ENCODE results near the gene VPS8. TPM values are rescaled to one million over a fixed set of nuclear protein-coding genes. Genes with fewer than 3 reads are reported as not detected.
A peak's percentile ranks its signal among the peaks of the same experiment; 100 is the strongest.
"Not testable (repeated sequence)": the region's sequence is repeated elsewhere in the genome, so short reads cannot be mapped to it uniquely, and the experiment has no call there.

The VPS8 gene
- total RNA-seq, 2 donors from 2014 or later = 65.1 to 69.0 TPM

GRCh38 chr3:184889312-184889904, 77.4 kb downstream of the VPS8 start:
- ATAC-seq (no peak), DNase-seq (no peak)
- intact Hi-C loops (cut with DNase I, micrococcal nuclease) = no loop called here

- no peak for DNase-seq
- intact Hi-C loops (cut with DNase I, micrococcal nuclease) = no loop called here
- ATAC-seq = no peak
Measured at GRCh38 chr3:184894051-184894450, 82.1 kb downstream of the VPS8 start.

GRCh38 chr3:184895350-184895749, 83.4 kb downstream of the VPS8 start:
- DNase-seq (no peak), ATAC-seq (no peak)
- intact Hi-C loops (cut with DNase I, micrococcal nuclease) = no loop called here

- ATAC-seq = no peak
- intact Hi-C loops (cut with DNase I, micrococcal nuclease) = no loop called here
- DNase-seq = no peak
Measured at GRCh38 chr3:184896336-184896735, 84.4 kb downstream of the VPS8 start.

GRCh38 chr3:184899953-184900595, 88.1 kb downstream of the VPS8 start:
- ATAC-seq (no peak), DNase-seq (no peak)
- intact Hi-C loops (cut with DNase I, micrococcal nuclease) = no loop called here

GRCh38 chr3:184907031-184907430, 95.1 kb downstream of the VPS8 start:
- ATAC-seq; intact Hi-C loops (cut with DNase I, micrococcal nuclease); DNase-seq: not testable (repeated sequence)

GRCh38 chr3:184907681-184908649, 96.0 kb downstream of the VPS8 start:
- intact Hi-C loops (cut with DNase I, micrococcal nuclease) = no loop called here
- ATAC-seq = no peak
- DNase-seq = no peak

- DNase-seq (no peak), ATAC-seq (no peak)
- intact Hi-C loops (cut with DNase I, micrococcal nuclease) = no loop called here
Measured at GRCh38 chr3:184908859-184909258, 96.9 kb downstream of the VPS8 start.

GRCh38 chr3:184910664-184911063, 98.7 kb downstream of the VPS8 start:
- peak; percentile 97 for ATAC-seq
- intact Hi-C loops (cut with DNase I, micrococcal nuclease) = no loop called here
- DNase-seq = peak; percentile 18 to 42

GRCh38 chr3:184911570-184911969, 99.6 kb downstream of the VPS8 start:
- ATAC-seq = no peak
- intact Hi-C loops (cut with DNase I, micrococcal nuclease) = no loop called here
- no peak for DNase-seq

GRCh38 chr3:184912163-184912562, 100.2 kb downstream of the VPS8 start:
- intact Hi-C loops (cut with DNase I, micrococcal nuclease) = no loop called here
- DNase-seq (no peak), ATAC-seq (no peak)

- DNase-seq (no peak), ATAC-seq (no peak)
- intact Hi-C loops (cut with DNase I, micrococcal nuclease) = no loop called here
Measured at GRCh38 chr3:184914628-184915027, 102.7 kb downstream of the VPS8 start.

GRCh38 chr3:184918750-184919149, 106.8 kb downstream of the VPS8 start:
- ATAC-seq = no peak
- intact Hi-C loops (cut with DNase I, micrococcal nuclease) = no loop called here
- DNase-seq = no peak

- DNase-seq (no peak), ATAC-seq (no peak)
- intact Hi-C loops (cut with DNase I, micrococcal nuclease) = no loop called here
Measured at GRCh38 chr3:184919651-184920050, 107.7 kb downstream of the VPS8 start.

- intact Hi-C loops (cut with DNase I, micrococcal nuclease) = no loop called here
- DNase-seq = no peak
Measured at GRCh38 chr3:184924547-184924946, 112.6 kb downstream of the VPS8 start.

GRCh38 chr3:184927796-184928315, 115.9 kb downstream of the VPS8 start:
- intact Hi-C loops (cut with DNase I, micrococcal nuclease) = no loop called here
- DNase-seq (no peak), ATAC-seq (no peak)

More at GRCh38 chr3:184924547-184924946, 112.6 kb downstream of the VPS8 start:
- no peak for ATAC-seq

GRCh38 chr3:184932777-184933176, 120.8 kb downstream of the VPS8 start:
- no peak for ATAC-seq
- intact Hi-C loops (cut with DNase I, micrococcal nuclease) = no loop called here
- no peak for DNase-seq

GRCh38 chr3:184937611-184938010, 125.6 kb downstream of the VPS8 start:
- intact Hi-C loops (cut with DNase I, micrococcal nuclease) = no loop called here
- ATAC-seq (no peak), DNase-seq (no peak)

GRCh38 chr3:184941408-184941807, 129.4 kb downstream of the VPS8 start:
- ATAC-seq (no peak), DNase-seq (no peak)
- intact Hi-C loops (cut with DNase I, micrococcal nuclease) = no loop called here

- intact Hi-C loops (cut with DNase I, micrococcal nuclease) = no loop called here
- ATAC-seq = no peak
Measured at GRCh38 chr3:184942735-184943134, 130.8 kb downstream of the VPS8 start.

More at GRCh38 chr3:184942735-184943134, 130.8 kb downstream of the VPS8 start:
- no peak for DNase-seq
